HG03159 (cell line): Measurements from ENCODE around the gene WHRN.

ENCODE experiments used
- ATAC-seq: cut with Tn5 transposase; IDR thresholded peaks from one replicate; pipeline ENCODE4 v1.9.1; 2021; ENCODE audit warnings: mild to moderate bottlenecking, moderate library complexity; ENCODE audit not compliant: unreplicated experiment

WHRN gene

DNA sequence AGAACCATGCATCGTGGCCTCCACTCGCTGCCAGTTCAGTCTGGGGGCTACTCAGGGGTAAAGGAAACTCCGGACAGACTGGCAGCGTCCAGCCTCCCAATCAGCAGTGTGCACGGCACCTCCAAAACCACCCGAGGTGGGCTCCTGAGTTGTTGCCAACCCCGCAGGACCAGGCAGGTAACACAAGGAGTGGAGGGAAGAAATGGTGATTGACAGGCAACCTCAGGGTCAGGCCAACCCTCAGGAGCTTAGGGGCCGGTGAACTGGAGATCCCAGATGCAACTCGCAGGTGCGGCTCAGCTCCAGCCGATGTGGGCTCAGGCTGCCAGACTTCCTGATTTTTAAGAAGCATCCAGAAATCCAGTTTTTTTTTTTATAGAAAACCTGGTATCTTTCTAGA is 80.1 kb downstream of the WHRN start:
- ATAC-seq, result no peak

- no peak for ATAC-seq
Measured at GRCh38 chr9:114424126-114424525, 81.1 kb downstream of the WHRN start.

GRCh38 chr9:114423181-114423580 is 82.1 kb downstream of the WHRN start:
- no peak for ATAC-seq

- no peak for ATAC-seq
Measured at GRCh38 chr9:114421147-114421546, 84.1 kb downstream of the WHRN start.

DNA sequence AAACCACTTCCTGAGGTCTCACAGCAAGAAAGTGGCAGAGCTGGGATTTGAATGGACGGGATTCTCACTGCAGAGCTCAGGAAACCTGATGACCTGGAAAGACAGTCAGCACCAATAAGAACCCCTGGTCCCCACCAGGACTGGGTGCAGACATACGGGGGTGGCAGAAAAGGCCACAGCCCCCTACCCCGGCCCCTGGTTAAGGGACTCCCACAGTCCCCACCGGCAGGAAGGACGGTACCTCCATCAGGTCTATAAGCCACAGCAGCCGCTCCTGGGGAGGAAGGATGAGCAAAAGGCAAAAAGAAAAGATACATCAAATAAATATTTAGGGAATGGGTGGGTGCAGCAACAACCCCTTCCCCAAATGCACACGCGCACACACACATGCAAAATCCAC is 85.5 kb downstream of the WHRN start:
- ATAC-seq, result no peak

DNA sequence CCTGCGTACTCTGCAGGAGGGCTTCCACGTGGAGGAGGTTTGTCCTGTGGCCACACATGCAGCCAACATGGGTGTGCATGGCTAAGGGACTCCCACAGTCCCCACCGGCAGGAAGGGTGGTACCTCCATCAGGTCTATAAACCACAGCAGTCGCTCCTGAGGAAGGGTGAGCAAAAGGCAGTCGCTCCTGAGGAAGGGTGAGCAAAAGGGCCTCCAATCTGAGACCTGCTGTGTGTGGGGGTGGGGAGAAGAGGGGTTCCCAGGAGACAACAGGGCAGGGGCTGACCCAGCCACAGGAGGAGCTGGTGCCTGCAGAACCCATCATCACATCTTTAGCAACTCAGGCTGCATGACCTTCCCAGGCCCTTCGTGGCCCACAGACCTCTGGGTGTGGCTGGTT is 87.2 kb downstream of the WHRN start:
- ATAC-seq, result no peak

- no peak for ATAC-seq
Measured at GRCh38 chr9:114417511-114417910, 87.8 kb downstream of the WHRN start.

GRCh38 chr9:114416906-114417305 is 88.4 kb downstream of the WHRN start:
- no peak for ATAC-seq

DNA sequence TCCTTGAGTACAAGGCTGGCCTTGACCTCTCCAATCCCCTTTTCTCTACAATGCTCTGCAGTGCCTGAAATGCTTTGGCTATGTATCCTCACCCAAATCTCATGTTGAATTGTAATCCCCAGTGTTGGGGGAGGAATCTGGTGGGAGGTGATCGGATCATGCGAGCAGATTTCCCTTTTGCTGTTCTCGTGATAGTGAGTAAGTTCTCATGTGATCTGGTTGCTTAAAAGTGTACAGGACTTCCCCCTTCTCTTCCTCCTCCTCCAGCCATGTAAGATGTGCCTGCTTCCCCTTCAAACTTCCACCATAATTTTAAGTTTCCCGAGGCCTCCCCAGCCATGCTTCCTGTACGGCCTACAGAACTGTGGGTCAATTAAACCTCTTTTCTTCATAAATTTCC is 89.0 kb downstream of the WHRN start:
- ATAC-seq, result no peak

DNA sequence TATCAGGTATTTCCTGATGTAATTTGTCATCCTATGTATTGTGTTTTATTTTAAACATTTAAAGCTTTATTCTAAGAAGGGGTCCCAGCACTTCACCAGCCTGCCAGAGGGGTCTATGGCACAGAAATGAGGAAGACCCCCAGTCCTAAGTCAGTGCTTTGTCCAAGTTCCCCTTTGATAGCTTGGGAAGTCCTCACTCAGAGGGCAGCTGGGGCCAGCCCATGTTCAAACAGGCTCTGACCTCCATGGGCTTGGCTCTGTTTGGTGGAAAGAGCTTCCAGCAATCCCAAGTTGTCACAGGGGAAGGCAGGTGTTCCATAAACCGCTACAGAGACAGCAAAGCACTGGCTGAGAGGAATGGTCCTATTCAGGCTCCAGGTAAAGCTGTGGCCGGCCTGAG is 90.9 kb downstream of the WHRN start:
- no peak for ATAC-seq

- no peak for ATAC-seq
Measured at GRCh38 chr9:114413861-114414301, 91.4 kb downstream of the WHRN start.

DNA sequence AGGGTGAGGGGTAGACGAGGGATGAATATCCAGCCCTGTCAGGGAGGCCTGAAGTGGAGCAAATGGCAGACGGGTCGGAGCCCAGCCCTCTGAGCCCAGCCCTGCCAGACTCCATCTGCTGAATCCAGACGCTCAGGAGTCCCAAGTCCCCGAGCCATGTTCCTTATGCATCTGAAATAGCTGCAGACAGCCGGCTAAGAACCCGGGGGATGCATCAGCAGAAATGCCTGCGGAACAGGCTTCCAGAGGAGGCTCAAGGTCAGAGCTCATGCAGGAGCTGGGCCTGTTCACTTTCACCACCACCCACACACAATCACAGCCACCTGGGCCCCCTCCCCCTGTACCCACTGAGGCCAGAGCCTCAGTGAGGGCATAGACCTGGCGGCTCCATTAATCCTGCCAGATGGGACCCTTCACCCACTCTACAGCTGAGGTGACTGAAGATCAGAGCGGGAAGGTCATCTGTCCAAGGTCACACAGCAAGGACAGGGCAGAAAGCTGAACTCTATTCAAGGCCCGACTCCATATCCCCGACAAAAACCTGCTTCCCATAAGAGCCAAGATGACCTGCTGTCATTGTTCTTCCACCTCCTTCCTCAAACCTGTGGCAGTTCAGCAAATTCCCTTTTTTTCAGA is 93.1 kb downstream of the WHRN start:
- ATAC-seq, result no peak

- no peak for ATAC-seq
Measured at GRCh38 chr9:114411452-114411851, 93.8 kb downstream of the WHRN start.

DNA sequence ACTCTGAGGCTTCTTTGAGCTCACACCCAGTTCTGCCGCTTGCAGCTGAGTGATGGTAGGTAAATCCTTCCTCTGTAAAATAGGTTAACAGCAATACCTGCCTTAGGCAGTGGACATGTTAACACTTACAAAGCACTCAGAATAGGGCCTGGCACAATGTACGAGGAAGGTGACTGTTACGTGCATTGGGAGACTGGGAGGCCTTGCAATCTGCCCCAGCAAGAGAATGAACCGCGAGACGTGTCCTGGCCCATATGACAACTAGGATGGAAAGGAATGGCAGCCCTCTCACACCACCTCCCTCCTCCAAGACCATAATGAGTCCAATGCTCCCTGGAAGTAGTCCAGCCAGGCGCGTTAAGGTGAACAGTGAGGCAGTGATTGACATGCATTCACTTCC is 94.4 kb downstream of the WHRN start:
- ATAC-seq, result no peak

- no peak for ATAC-seq
Measured at GRCh38 chr9:114409842-114410241, 95.4 kb downstream of the WHRN start.

- ATAC-seq, result no peak
Measured at GRCh38 chr9:114409103-114409780, 96.0 kb downstream of the WHRN start.

GRCh38 chr9:114408645-114409044 is 96.6 kb downstream of the WHRN start:
- ATAC-seq, result no peak

- ATAC-seq, result no peak
Measured at GRCh38 chr9:114407889-114408288, 97.4 kb downstream of the WHRN start.

- no peak for ATAC-seq
Measured at GRCh38 chr9:114406441-114406840, 98.8 kb downstream of the WHRN start.

DNA sequence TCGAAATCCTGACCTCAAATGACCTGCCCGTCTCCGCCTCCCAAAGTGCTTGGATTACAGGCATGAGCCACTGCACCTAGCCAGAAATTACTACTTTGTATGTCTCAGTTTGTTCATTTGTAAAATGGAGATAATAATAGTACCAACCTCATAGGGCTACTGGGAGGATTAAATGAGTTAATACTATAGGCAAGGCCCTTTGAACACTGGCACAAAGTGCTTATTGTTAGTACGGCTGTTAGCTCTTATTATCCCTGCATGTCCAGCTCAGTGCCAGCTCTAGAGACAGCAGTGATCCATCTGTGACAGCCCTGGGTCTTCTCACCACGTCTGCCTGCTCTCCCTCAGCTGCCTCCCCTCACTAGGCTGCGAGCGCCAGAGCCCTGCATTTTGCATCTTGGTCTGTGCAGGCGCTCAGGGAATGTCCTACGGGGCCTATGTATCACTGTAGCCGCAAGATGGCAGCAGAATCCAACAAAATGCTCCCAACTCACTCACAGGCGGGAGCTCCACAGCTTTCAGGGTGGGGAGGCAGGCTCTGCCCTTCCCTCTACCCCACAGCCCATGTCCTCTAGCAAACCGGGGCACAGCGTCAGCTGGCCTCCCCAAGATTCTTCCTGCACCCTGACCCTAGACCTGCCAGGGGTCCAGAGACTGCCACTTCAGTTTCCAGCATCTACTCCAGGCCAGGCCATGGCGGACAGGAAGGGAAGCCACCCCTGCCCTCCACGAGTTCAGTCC is 99.8 kb downstream of the WHRN start:
- peak; percentile 88 for ATAC-seq

DNA sequence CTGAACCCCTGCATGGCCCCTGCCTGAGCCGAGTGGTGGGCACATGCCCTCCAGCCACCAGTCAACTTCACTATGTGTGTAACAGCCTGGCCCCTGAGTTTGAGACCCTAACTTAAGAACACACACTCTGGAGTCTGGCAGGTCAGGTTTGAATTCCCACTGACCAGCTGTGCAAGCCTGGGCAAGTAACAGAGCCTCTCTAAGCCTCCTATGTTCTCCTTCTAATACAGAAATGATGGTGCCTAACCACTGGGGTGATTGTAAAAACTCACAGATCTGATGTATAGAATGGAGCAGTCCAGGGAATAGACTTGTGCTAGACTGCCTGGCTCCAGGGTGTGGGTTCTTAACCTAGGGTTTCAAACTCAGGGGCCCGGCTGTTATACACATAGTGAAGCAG is 100.7 kb downstream of the WHRN start:
- ATAC-seq, result no peak

GRCh38 chr9:114403153-114403756 is 102.0 kb downstream of the WHRN start:
- no peak for ATAC-seq
